Cardiac fibroblast (primary cell): ENCODE measurements around the gene PXDN.
A peak's percentile ranks its signal among the peaks of the same experiment; 100 is the strongest.
"Not testable (repeated sequence)": the region's sequence is repeated elsewhere in the genome, so short reads cannot be mapped to it uniquely, and the experiment has no call there.

ENCODE experiments used
- DNase-seq, 2 donors: peaks; one replicate each; pipeline versions ENCODE4 v3.0.0 to v3.0.0-alpha.2; 2010; ENCODE audit warnings: low read depth in 2 of 2
- H3K4me3 ChIP-seq, 2 donors: replicated peaks in 1 of 2; 1 replicate in 1 of 2; 2 replicates in 1 of 2; pipeline ENCODE4 v1.5.1; 2011; ENCODE audit warnings: low read depth in 2 of 2, low read length in 2 of 2, mild to moderate bottlenecking in 2 of 2, moderate library complexity in 1 of 2
- CTCF ChIP-seq: IDR thresholded peaks from one replicate; pipeline ENCODE4 v1.5.1; 2011; ENCODE audit warnings: low read depth, mild to moderate bottlenecking, low read length, inconsistent platforms

Gene PXDN

GRCh38 chr2:1769703-1770422 lies 25.5 kb upstream of the PXDN start:
- peak; percentile 83 for TF ChIP-seq CTCF
- peak; percentile 75 to 78 for DNase-seq
- no peak overlapping the region for H3K4me3 ChIP-seq

- no peak for DNase-seq
- TF ChIP-seq CTCF: no peak
- H3K4me3 ChIP-seq: no peak overlapping the region
These were observed 23.8 kb upstream of the PXDN start for GRCh38 chr2:1767939-1768691.

GRCh38 chr2:1766851-1767811 lies 22.8 kb upstream of the PXDN start:
- TF ChIP-seq CTCF: no peak
- DNase-seq: no peak
- H3K4me3 ChIP-seq: no peak overlapping the region

- no peak overlapping the region for H3K4me3 ChIP-seq
- no peak for DNase-seq
- TF ChIP-seq CTCF: no peak
These were observed 22.1 kb upstream of the PXDN start for GRCh38 chr2:1766425-1766824.

GRCh38 chr2:1765201-1765600 lies 20.9 kb upstream of the PXDN start:
- not testable (repeated sequence) for H3K4me3 ChIP-seq, DNase-seq

- DNase-seq: no peak
- no peak overlapping the region for H3K4me3 ChIP-seq
- no peak for TF ChIP-seq CTCF
These were observed 15.3 kb upstream of the PXDN start for GRCh38 chr2:1759611-1759930.
